Stomach (tissue), 9 donors: ENCODE measurements around the gene TMTC3. TPM values are rescaled to one million over a fixed set of nuclear protein-coding genes. Genes with fewer than 3 reads are reported as not detected.

Source experiments
- DNase-seq, 2 donors: peaks; one replicate each; pipeline versions ENCODE4 v3.0.0 to v3.0.0-alpha.2; 2013 to 2019
- H3K27ac ChIP-seq, 5 donors: fragments of 200-600 bp in 4 of 5; sonication (generic) in 4 of 5; one replicate each; pipeline ENCODE4 v1.5.1; 2013 to 2019; ENCODE audit warnings: mild to moderate bottlenecking in 1 of 5, moderate library complexity in 1 of 5
- H3K27me3 ChIP-seq, 3 donors: fragments of 200-600 bp; sonication (generic); one replicate each; pipeline ENCODE4 v1.5.1; 2017 to 2019; ENCODE audit warnings: mixed run types in 1 of 3
- H3K36me3 ChIP-seq, 4 donors: fragments of 200-600 bp; sonication (generic); 1 replicate in 3 of 4; 2 replicates in 1 of 4; pipeline ENCODE4 v1.5.1; 2016 to 2019
- H3K4me1 ChIP-seq, 4 donors: fragments of 200-600 bp; sonication (generic); one replicate each; pipeline ENCODE4 v1.5.1; 2016 to 2019
- H3K4me3 ChIP-seq, 4 donors: fragments of 200-600 bp; sonication (generic) in 3 of 4; one replicate each; pipeline ENCODE4 v1.5.1; 2016 to 2019; ENCODE audit warnings: mild to moderate bottlenecking in 1 of 4
- H3K9me3 ChIP-seq, 4 donors: fragments of 200-600 bp; sonication (generic); one replicate each; pipeline ENCODE4 v1.5.1; 2016 to 2019
- CTCF ChIP-seq, 7 experiments: fragments of 450-650 bp in 4 of 7; fragments of 200-600 bp in 3 of 7; sonication (generic) in 3 of 7; IDR thresholded peaks; one replicate each; pipeline ENCODE4 v1.5.1; 2016 to 2019; ENCODE audit warnings: antibody characterized with exemption in 7 of 7, control low read depth in 2 of 7, mild to moderate bottlenecking in 1 of 7
- EP300 ChIP-seq: sonication (generic); formaldehyde crosslinking; IDR thresholded peaks from one replicate; pipeline ENCODE4 v1.6.1; 2017; ENCODE audit warnings: antibody characterized with exemption
- POLR2A ChIP-seq, 4 donors: fragments of 450-650 bp; IDR thresholded peaks; one replicate each; pipeline ENCODE4 v1.6.1; 2016; ENCODE audit warnings: antibody characterized with exemption in 4 of 4, control low read depth in 2 of 4, mild to moderate bottlenecking in 1 of 4, moderate library complexity in 1 of 4
- POLR2AphosphoS5 ChIP-seq, 3 donors: sonication (generic); formaldehyde crosslinking; IDR thresholded peaks; one replicate each; pipeline ENCODE4 v1.6.1; 2016; ENCODE audit warnings: antibody characterized with exemption in 3 of 3
- WGBS, 5 donors: extraction: QIAGEN DNeasy Blood & Tissue Kit in 3 of 5; methylation state at CpG; one replicate each; pipeline versions ENCODE4 v1.1.5 to v1.1.7; 2013 to 2018; 5-methylcytosine and 5-hydroxymethylcytosine counted together
- intact Hi-C: fragments of 100-400 bp; cut with DNase I; formaldehyde crosslinking; loops from one replicate; pipeline ENCODE4 v1.15.1; 2023; ENCODE audit warnings: low total_unique reads
- polyA plus RNA-seq, 3 donors: library from polyadenylated mRNA; stranded (reverse); fragments of 200-250 nt; gene quantifications; one replicate each; pipeline ENCODE4 v1.2.3, GENCODE V29; 2013
- total RNA-seq, 5 donors: library from RNA; depleted of rRNA; stranded (reverse); fragments of >200 nt; gene quantifications; one replicate each; pipeline versions ENCODE4 v1.1.0 to v1.2.3, GENCODE V29; 2014 to 2016
- donor health status: healthy with polysubstance abuse.
- donor health status: Bipolar disorder and iron deficiency.
- donor health status: healthy.

The TMTC3 gene
- total and polyA plus RNA-seq, 8 donors = 1.7 to 33.6 (median 3.4) TPM

GRCh38 chr12:88248606-88249005 is 106.5 kb downstream of the TMTC3 start:
- Histone ChIP-seq H3K4me3 (no peak overlapping the region), H3K4me1 (peaks cover 0 to 28% (median 8%) of the 10 kb centered on the region in 4 donors), H3K27me3 (no peaks in the 10 kb centered on the region), H3K36me3 (no peaks in the 10 kb centered on the region), H3K27ac (no peak overlapping the region), H3K9me3 (no peaks in the 10 kb centered on the region)
- 91 to 100% (median 96%) methylated on average over 1 of the region's 1 CpG for WGBS, 5 donors
- no peak for DNase-seq
- TF ChIP-seq CTCF (IDR thresholded peaks at IDR 0.05) (no peak), EP300 (no peak), POLR2AphosphoS5 (IDR thresholded peaks at IDR 0.05) (no peak), POLR2A (IDR thresholded peaks at IDR 0.05) (no peak)
- intact Hi-C loops = no loop called here

Other genes with a start within 250 kb of the TMTC3 start
- gene C12orf50, start 112.9 kb upstream of the TMTC3 start, total RNA-seq = not detected
- gene C12orf50, start 112.9 kb upstream of the TMTC3 start, polyA plus RNA-seq = not detected
- gene CEP290, start 219 bp upstream of the TMTC3 start, total RNA-seq = 100 to 1,000 TPM in 1 of 5 donors, 10 to 100 TPM in 4; 23.9 to 109 (median 28.0) TPM
- gene CEP290, start 219 bp upstream of the TMTC3 start, polyA plus RNA-seq = 1 to 10 TPM; 2.9 to 3.2 (median 3.2) TPM